NCI-H1694 treated with DMSO at 0.1 percent for 48 hours (cell line): ENCODE measurements around the gene VPS35L.

Experiments used
- DNase-seq: peaks from one replicate; lab custom pipeline; 2025; lab: John Stamatoyannopoulos, UW

VPS35L gene

DNA sequence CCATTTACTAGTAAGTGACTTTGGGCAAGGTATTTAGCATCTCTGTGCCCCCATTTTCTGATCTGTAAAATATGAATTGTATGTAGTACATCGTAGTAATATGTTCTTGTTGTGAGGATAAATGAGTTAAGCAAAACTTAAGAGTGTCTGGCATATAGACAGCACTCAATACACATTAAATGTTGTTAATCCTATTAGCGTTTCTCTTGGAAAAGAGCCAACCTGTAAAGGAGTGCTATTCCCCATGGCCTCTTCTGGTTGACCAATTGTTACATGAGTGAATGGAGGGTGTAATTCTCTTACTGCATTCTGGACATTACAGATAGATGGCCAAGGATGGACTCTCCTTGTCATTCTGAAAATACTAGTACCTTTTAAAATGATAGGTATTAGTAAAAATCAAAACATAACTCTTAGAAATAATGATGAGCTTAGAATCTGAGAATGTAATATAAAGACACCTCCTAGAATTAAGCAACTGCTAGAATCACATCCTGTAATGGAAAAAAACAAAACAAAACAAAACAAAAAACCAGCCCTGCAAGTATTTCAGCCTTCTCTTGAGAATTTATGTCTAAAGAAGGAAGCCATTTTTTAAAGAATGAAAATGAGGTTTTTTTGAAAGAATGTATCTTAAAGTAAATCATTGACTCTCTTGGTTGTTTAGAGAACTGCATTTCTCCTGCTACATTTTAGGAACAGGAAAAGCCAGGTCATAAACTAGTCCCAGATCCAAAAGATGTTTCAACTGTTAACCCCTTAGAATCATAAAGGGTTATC lies 193.1 kb downstream of the VPS35L start:
- DNase-seq: no peak

DNA sequence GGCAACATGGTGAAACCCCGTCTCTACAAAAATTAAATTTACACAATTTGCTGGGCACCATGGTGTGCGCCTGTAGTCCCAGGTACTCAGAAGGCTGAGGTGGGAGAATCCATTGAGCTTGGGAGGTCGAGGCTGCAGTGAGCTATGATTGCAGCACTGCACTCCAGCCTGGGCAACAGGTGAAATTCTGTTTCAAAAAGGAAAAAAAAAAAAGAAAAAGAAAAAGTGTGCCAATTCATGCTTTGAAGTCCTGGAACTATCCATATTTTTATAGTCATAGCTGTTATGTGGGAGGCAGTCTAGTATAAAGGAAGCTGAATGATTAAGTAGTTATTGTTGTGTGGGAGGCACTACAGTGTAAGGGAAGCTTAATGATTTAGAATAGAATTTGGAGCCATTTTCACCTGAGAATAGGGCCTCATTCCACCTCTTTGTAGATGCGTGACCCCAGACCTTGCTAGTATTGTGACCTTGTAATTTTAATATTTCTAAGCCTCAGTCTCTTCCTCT lies 194.1 kb downstream of the VPS35L start:
- DNase-seq: no peak
